A673 (cell line): ENCODE results near the gene STAU1. TPM values are rescaled to one million over a fixed set of nuclear protein-coding genes. Genes with fewer than 3 reads are reported as not detected.

ENCODE experiments used
- BruUV-seq: library from RNA; stranded (reverse); fragments of 400-500 nt; replicated peaks from 2 replicates; lab custom pipeline; 2021; lab: Mats Ljungman, UMichigan
- CTCF ChIA-PET: fragments of 300-600 bp; sonication (Branson Sonifier 250); formaldehyde crosslinking; loops from one replicate; lab custom pipeline; 2022; ENCODE audit warnings: antibody characterized with exemption; lab: Charles Lee
- POLR2A ChIA-PET: fragments of 300-600 bp; sonication (Branson Sonifier 250); formaldehyde crosslinking; loops from one replicate; lab custom pipeline; 2022; ENCODE audit warnings: antibody characterized with exemption; ENCODE audit not compliant: low non-redundant PET; lab: Charles Lee
- DNase-seq: peaks from one replicate; pipeline ENCODE4 v3.0.0-alpha.2; 2015; ENCODE audit warnings: low spot score
- H3K27ac ChIP-seq: fragments of 200-600 bp; sonication (generic); 2 replicates; pipeline ENCODE4 v1.5.1; 2016; ENCODE audit warnings: mixed run types, low read depth, mild to moderate bottlenecking, mixed read lengths, antibody characterized with exemption, low read length; ENCODE audit not compliant: poor library complexity, severe bottlenecking
- H3K27me3 ChIP-seq: fragments of 200-600 bp; sonication (generic); replicated peaks from 2 replicates; pipeline ENCODE4 v1.6.1; 2017; ENCODE audit warnings: mixed run types, low read depth, mild to moderate bottlenecking, mixed read lengths, antibody characterized with exemption, low read length; ENCODE audit not compliant: insufficient read depth, poor library complexity
- H3K36me3 ChIP-seq: fragments of 200-600 bp; sonication (generic); 2 replicates; pipeline ENCODE4 v1.6.1; 2016; ENCODE audit warnings: mixed run types, mild to moderate bottlenecking, mixed read lengths, antibody characterized with exemption, low read length; ENCODE audit not compliant: insufficient read depth, poor library complexity, severe bottlenecking
- H3K4me1 ChIP-seq: fragments of 200-600 bp; sonication (generic); 2 replicates; pipeline ENCODE4 v1.6.1; 2017; ENCODE audit warnings: mixed run types, mild to moderate bottlenecking, mixed read lengths, antibody characterized with exemption, low read length; ENCODE audit not compliant: insufficient read depth, poor library complexity, severe bottlenecking
- H3K4me3 ChIP-seq: fragments of 200-600 bp; sonication (generic); 2 replicates; pipeline ENCODE4 v1.5.1; 2016; ENCODE audit warnings: low read depth, mixed run types, mild to moderate bottlenecking, mixed read lengths, low read length; ENCODE audit not compliant: poor library complexity, severe bottlenecking
- H3K9me3 ChIP-seq: fragments of 200-600 bp; sonication (generic); 2 replicates; pipeline ENCODE4 v1.6.1; 2016; ENCODE audit warnings: mixed run types, low read depth, mild to moderate bottlenecking, mixed read lengths, antibody characterized with exemption, low read length; ENCODE audit not compliant: poor library complexity, severe bottlenecking
- EZH2 ChIP-seq: fragments of 200-600 bp; sonication (generic); IDR thresholded peaks from 2 replicates; pipeline ENCODE4 v1.6.1; 2017; ENCODE audit warnings: borderline replicate concordance, low read depth, mild to moderate bottlenecking, mixed read lengths, antibody characterized with exemption, low read length; ENCODE audit not compliant: poor library complexity, severe bottlenecking
- intact Hi-C: fragments of 100-400 bp; cut with micrococcal nuclease; formaldehyde crosslinking; loops from one replicate; pipeline ENCODE4 v1.10.0; 2022; ENCODE audit not compliant: unreplicated experiment
- total RNA-seq: library from RNA; stranded (reverse); gene quantifications from 2 replicates; pipeline ENCODE4 v1.2.3, GENCODE V29; 2021
- TF ChIP-seq, protein P1 (sequence below): fragments of 300-800, 200-600 bp; sonication (generic); conservative IDR thresholded peaks from 2 replicates; pipeline ENCODE4 v1.5.1; 2017; ENCODE audit warnings: low read depth, mild to moderate bottlenecking, antibody characterized with exemption, low read length, moderate library complexity, mixed read lengths

The STAU1 gene
- total RNA-seq, 1 experiment from 2014 or later: 104 TPM

DNA sequence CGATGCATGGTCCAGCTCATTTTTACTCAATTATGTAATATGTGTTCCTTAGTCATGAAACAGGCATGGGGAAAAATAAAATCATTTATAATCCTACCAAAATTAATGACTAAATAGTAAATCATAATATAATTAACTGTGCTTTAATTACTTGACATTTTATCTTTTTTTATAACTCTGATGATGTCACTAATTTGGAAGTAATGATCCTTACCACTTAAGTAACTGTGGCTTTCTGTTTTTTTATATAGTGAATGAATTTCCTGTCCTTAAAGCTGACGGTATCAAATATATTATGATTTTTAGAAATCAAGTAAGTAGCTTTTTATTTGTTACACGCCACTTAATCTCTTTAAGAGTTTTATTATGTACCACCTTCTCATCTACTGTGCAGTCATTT, 109.8 kb downstream of the STAU1 start:
- POLR2A ChIA-PET: no interaction called here
- Histone ChIP-seq H3K9me3 (no peaks in the 10 kb centered on the region), H3K4me3 (no peak overlapping the region), H3K27ac (no peak overlapping the region), H3K36me3 (peaks cover 98% of the 10 kb centered on the region), H3K4me1 (no peaks in the 10 kb centered on the region), H3K27me3 (no peaks in the 10 kb centered on the region)
- CTCF ChIA-PET: no interaction called here
- intact Hi-C loops: no loop called here
- no peak for DNase-seq
- TF ChIP-seq EZH2: no peak
- TF ChIP-seq, protein P1, sequence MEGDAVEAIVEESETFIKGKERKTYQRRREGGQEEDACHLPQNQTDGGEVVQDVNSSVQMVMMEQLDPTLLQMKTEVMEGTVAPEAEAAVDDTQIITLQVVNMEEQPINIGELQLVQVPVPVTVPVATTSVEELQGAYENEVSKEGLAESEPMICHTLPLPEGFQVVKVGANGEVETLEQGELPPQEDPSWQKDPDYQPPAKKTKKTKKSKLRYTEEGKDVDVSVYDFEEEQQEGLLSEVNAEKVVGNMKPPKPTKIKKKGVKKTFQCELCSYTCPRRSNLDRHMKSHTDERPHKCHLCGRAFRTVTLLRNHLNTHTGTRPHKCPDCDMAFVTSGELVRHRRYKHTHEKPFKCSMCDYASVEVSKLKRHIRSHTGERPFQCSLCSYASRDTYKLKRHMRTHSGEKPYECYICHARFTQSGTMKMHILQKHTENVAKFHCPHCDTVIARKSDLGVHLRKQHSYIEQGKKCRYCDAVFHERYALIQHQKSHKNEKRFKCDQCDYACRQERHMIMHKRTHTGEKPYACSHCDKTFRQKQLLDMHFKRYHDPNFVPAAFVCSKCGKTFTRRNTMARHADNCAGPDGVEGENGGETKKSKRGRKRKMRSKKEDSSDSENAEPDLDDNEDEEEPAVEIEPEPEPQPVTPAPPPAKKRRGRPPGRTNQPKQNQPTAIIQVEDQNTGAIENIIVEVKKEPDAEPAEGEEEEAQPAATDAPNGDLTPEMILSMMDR: no peak
- no TSS peak for BruUV-seq

DNA sequence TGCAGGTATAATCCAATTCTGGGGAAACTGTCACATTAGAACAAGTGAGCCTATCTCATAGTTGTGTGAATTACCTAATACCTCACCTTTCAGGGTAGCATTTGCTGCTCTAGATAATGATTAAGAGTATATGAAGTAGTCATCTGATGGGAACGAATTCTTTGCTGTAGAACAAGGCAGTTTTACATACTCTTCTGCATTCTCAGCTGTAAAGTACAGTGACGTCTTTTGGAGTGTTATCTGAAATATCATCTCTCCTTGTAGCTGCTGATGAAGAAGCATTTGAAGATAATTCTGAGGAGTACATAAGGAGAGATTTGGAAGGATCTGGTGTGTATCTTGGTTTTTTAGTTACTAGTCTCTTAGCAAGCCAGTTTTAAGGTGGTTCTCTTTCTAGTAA, 113.6 kb downstream of the STAU1 start:
- Histone ChIP-seq H3K27me3 (no peaks in the 10 kb centered on the region), H3K9me3 (no peaks in the 10 kb centered on the region), H3K27ac (no peak overlapping the region), H3K4me1 (no peaks in the 10 kb centered on the region), H3K4me3 (no peak overlapping the region), H3K36me3 (peaks cover 98% of the 10 kb centered on the region)
- BruUV-seq: no TSS peak
- POLR2A ChIA-PET: no interaction called here
- intact Hi-C loops: no loop called here
- TF ChIP-seq, protein P1: no peak
- TF ChIP-seq EZH2: no peak
- DNase-seq: no peak
- CTCF ChIA-PET: no interaction called here

Other genes starting within 250 kb of the STAU1 start
- 193 and 197 TPM in 2 replicates for gene CSE1L, start 142.0 kb downstream of the STAU1 start, total RNA-seq
- gene DDX27, start 31.1 kb upstream of the STAU1 start, total RNA-seq: 62.4 and 62.9 TPM in 2 replicates
- 15.4 and 19.0 TPM in 2 replicates for gene ZNFX1, start 89.7 kb upstream of the STAU1 start, total RNA-seq